GM10248 (cell line): Measurements from ENCODE around the gene NINJ1.

Experiments used
- CTCF ChIA-PET: fragments of 300-600 bp; sonication (Branson Sonifier 250); formaldehyde crosslinking; extraction: SDS; loops from one replicate; lab custom pipeline; 2021; ENCODE audit warnings: antibody characterized with exemption; lab: Yijun Ruan, JAX
- POLR2A ChIA-PET: fragments of 350-650 bp; sonication (Branson Sonifier 250); formaldehyde crosslinking; extraction: SDS; loops from one replicate; lab custom pipeline; 2020; ENCODE audit warnings: antibody characterized with exemption; lab: Yijun Ruan, JAX
- DNase-seq: peaks from one replicate; pipeline ENCODE4 v3.0.0; 2012; ENCODE audit errors: extremely low spot score
- CTCF ChIP-seq: IDR thresholded peaks from 2 replicates; pipeline ENCODE4 v1.5.1; 2012; ENCODE audit warnings: mild to moderate bottlenecking, low read depth; ENCODE audit errors: extremely low read depth, missing control alignments, control extremely low read depth

NINJ1 gene

GRCh38 chr9:93077811-93078210 lies 56.2 kb downstream of the NINJ1 start:
- ChIA-PET CTCF (interaction anchor here (1.5 to 1.9 kb wide), 2 partner anchors 11 to 12 kb away, joined by 4 read pairs; no protein-coding TSS in a partner anchor), POLR2A (no interaction called here)
- TF ChIP-seq CTCF: no peak
- no peak for DNase-seq

DNA sequence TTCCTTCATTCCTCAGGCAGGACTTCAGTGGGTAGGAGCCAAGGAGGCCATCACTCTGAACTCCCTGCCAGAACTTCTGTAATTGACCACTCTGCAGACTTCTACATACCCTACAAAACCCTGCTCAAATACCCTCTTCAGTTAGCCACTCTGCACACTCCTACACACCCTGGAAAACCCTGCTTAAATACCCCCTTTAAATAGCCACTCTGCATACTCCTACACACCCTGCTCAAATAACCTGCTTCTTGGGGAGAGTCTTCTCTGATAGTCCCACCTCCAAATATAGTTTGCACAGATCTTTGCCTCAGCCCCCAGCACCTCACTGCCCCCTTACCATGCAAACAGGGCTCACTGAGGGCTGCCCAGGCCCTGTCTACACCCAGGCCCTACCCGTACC lies 56.7 kb downstream of the NINJ1 start:
- ChIA-PET CTCF (interaction anchor here (1.5 to 2.4 kb wide), 2 partner anchors 11 to 32 kb away, joined by 4 to 7 read pairs; no protein-coding TSS in a partner anchor), POLR2A (no interaction called here)
- TF ChIP-seq CTCF: no peak
- DNase-seq: no peak

- ChIA-PET CTCF (interaction anchor here (0.9 to 2.4 kb wide), 4 partner anchors 8 to 32 kb away, joined by 3 to 7 read pairs (median 4); no protein-coding TSS in a partner anchor), POLR2A (no interaction called here)
- TF ChIP-seq CTCF: no peak
- no peak for DNase-seq
Measured at GRCh38 chr9:93076792-93077128, 57.3 kb downstream of the NINJ1 start.

DNA sequence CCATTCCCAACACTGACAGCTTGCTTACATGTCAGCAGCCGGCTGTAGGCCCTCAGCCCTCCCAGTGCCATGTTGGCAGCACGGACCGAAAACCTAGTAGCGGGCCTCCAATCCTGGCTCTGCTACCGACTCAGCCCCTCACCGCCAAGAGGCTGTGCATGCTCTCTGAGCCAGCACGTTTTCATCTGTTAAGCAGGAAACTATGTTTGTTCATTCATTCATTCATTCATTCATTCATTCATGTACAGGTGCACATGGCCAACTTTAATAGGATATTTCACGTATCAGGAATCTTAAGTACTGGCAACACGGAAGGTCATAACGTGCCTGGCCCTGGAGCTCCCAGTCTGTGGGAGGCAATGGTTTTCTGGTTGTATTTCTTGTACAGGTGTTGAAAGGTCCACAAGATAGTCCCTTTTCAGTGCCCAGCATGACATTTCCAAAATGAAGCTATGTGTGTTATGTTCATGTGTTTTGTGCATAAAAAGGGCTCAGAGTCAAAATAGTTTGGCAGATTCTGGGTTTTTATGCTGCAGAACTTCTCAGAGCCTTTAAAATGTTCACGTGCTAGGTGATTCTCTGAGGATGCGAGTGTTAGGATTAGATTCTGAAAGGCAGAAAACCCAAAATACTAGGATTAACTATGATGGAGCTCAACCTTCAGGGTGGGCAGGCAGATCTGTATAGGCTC lies 57.8 kb downstream of the NINJ1 start:
- POLR2A ChIA-PET: no interaction called here
- TF ChIP-seq CTCF: no peak
- CTCF ChIA-PET: interaction anchor here (0.9 to 2.4 kb wide), 4 partner anchors 9 to 33 kb away, joined by 3 to 7 read pairs (median 4); no protein-coding TSS in a partner anchor
- no peak for DNase-seq

DNA sequence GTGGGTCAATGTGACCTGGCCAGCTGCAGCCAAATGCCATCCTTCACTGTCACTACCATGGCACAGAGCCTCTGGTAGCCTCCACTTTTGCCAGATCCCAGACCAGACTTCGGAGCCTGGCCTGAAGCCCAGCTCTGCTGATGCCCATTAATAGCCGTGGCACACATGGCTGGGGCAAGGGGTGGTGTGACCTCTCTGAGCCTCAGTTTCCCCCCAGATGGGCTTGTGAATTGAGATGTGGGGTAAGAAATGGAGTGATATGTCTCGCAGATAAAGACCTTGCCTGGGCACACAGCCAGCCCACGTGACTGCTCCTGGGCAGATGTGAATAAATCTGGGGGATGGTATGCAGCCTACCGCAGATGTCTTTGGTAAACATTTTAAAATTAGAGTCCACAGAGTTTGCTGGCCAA lies 61.7 kb downstream of the NINJ1 start:
- TF ChIP-seq CTCF: no peak
- DNase-seq: no peak
- POLR2A ChIA-PET: no interaction called here
- CTCF ChIA-PET: interaction anchor here (1.9 kb wide), 1 partner anchor 36 kb away, joined by 6 read pairs; no protein-coding TSS in a partner anchor
